Activated CD4-positive, alpha-beta T cell treated with anti-CD3 and anti-CD28 coated beads for 1 hour (primary cell): ENCODE measurements around the gene XPNPEP2.

Experiments
- DNase-seq: peaks from one replicate; pipeline ENCODE4 v3.0.0-alpha.2; 2020

XPNPEP2 gene

GRCh38 chrX:129781134-129781672 lies 42.4 kb downstream of the XPNPEP2 start:
- DNase-seq = peak; percentile 61

DNA sequence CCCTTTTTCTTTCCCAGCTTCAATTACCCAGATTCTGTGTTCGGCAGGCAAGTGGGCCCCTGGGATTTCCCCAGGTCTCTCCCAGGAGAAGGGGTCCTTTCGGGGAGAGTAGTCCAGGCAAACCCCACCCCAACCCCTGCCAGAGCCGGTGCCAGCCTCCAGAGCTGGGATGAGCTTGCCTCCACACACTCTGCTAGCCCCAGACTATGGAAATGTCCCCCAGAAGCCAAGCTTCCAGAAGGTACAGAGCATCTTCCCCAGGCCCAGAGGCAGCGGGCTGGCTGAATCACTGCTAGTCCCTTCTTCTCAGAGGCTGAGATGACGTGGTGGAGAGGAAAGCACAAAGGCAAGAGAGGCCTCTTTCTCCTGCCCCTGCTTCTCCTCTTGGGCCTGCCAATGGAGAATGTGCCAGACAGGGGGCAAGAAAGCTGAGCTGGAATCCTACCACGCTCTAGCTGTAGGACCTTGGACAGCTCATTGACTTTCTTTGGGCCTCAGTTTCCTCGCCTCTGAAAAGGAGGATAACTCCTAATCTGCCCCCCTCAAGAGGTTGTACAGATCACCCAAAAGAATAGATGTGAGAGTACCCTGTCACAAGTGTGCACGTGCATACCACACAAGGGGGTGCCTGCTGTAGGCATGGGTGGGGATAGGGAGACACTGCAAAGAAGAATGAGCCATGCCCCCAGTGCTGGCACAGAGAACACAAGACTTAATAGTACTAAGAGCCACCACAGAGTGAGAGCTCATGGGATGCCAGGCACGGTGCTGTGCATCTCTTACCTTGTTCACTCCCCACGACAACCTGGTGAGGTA lies 43.1 kb downstream of the XPNPEP2 start:
- no peak for DNase-seq

DNA sequence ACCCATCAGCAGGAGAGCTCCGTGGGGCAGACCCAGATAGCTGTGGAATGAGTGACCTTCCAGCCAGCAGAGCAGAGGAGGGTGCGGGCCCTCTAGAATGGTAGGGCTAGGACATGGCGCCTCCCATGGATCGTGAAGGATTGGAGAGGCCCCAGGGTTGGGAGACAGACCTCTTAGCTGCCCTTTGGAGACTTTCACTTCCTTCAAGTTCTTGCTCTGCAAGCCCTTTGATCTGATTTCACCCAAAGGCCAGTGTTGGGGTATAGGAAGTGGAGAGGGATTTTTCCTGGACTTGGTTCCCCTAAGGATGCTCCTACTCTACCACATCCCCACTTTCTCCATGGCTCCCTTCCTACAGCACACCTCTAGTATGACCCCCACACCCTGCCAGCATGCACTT lies 43.9 kb downstream of the XPNPEP2 start:
- no peak for DNase-seq

DNA sequence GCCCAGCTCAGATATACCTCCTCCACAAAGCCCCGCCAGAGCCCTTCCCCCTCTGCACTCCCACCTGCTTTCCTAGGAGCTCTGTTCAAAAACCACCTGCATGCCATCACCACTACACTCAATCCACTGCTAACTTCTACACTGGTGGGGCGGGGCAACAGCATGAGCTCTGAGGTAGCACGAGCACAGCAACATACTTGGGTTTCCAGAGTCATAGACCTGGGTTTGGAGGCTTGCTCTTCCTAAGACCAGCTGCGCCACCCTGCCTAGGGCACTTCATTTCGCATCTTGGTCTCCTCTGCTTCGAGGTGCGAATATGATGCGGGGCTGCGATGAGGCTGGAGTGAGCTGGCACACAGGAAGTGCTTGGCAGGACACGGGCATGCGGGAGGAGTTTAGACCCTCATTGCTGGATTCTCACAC lies 44.5 kb downstream of the XPNPEP2 start:
- DNase-seq = no peak

DNA sequence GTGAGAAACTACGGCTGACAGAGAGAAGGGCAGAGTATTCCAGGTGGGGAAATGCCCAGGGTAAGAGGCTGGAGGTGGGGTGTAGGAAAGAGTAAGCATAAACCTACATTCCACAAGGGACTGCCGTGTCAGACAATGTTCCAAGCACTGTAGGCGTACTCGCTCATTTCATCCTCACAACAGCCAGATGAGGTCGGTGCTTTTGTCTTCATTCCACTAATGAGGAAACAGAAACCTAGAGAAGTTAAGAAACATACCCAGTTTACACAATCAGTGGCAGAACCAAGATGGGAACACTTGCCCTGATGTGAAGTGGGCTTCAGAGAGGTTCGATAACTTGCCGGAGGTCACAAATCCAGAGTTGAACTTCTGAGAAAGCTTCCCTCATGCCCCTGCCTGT lies 45.6 kb downstream of the XPNPEP2 start:
- DNase-seq = no peak

- no peak for DNase-seq
These were observed 46.6 kb downstream of the XPNPEP2 start for GRCh38 chrX:129785160-129785947.

DNA sequence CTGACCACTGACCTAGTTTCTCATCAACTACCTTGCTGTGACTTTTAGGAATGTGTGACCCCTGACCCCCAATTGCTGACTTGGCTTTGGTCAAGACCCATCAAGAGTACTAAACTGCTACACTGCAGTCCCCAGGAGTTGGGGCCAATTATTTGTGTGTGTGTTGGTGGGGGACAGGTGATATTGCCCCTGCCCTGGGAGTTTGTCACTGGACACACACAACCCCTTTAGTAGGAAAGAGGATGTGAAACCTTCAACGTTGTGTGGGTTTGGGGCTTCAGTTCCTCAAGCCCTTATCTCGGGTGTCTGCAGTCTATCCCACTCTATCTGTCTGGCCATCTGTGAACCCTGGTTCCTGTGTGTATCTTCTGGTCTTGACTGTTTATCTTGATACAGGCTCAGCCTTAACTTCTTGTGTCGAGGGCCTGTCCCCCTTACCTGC lies 47.5 kb downstream of the XPNPEP2 start:
- DNase-seq = no peak

- no peak for DNase-seq
These were observed 48.7 kb downstream of the XPNPEP2 start for GRCh38 chrX:129787336-129788055.

DNA sequence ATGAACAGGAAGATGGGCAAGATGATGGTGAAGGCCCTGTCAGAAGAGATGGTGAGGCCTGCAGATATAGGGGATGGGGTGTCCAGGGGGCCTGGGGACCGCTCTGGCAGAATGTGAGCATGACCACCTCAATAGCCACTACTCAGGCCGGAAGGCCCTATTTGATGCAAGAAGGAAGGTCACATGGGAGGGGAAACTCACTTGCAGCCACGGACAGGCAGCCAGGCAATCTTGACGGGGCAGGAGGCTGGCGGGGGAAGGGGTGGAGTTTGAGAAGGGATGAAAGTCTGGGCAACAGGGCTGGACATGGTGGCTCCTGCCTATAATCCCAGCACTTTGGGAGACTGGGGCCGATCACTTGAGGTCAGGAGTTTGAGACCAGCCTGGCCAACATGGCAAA lies 49.7 kb downstream of the XPNPEP2 start:
- DNase-seq = no peak

GRCh38 chrX:129790146-129790545 lies 51.4 kb downstream of the XPNPEP2 start:
- DNase-seq = no peak

DNA sequence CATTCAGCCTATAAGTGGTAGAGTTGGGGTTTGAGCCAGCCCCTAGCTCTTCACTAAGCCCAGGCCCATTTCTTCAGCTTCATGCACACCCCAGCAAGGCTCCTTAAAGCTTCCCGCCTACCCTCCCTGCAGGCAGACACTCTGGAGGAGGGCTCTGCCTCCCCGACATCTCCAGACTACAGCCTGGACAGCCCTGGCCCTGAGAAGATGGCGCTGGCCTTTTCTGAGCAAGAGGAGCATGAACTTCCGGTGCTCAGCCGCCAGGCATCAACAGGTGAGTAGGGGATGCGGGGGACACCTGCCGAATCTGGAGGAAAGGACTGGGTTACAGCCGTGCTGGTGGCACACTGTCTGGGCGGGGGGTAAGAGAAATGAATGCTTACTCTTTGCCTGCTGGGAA lies 52.0 kb downstream of the XPNPEP2 start:
- no peak for DNase-seq

DNA sequence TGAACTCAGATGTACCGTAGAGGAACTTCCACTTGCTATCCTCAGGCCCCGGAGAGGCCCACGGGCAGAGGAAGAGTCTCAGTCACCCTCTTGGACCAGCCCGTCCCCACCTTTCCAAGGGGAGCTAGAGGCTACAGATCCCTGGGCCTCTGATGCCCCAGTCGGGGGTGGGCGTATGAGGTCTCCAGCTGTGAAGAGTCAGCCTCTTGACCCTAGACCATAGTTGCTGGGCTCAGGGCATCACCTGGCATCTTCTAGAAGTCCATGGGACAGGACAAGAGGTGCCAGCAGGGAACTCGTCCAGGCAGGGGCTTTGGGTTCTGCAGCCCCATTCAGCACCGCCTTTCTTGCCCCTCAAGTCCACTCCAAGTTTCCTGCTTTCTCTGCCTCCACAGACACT lies 52.6 kb downstream of the XPNPEP2 start:
- no peak for DNase-seq

- no peak for DNase-seq
These were observed 53.3 kb downstream of the XPNPEP2 start for GRCh38 chrX:129791961-129792570.

DNA sequence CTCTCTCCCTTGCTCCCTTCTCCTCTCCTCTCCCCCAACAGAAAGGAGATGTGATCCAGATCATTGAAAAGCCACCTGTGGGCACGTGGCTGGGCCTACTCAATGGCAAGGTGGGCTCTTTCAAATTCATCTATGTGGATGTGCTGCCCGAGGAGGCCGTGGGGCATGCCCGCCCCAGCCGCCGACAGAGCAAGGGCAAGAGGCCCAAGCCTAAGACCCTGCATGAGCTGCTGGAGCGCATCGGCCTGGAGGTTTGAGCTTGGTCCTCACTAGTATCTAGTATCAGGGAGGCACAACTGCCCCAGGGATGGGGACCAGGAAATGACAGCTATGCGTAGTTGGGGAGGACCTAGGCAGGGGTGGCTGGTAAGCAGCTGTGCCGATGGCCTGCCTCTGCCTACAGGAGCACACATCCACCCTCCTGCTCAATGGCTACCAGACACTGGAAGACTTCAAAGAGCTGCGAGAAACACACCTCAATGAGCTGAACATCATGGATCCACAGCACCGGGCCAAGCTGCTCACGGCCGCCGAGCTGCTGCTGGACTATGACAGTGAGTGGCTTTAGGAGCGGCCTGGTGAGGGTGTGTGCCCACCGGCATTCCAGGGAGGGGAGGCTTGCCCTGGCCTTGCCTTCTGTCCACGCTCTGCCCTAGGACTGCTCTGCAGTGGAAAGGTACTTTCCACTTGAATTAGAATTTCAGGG lies 54.0 kb downstream of the XPNPEP2 start:
- DNase-seq = no peak

DNA sequence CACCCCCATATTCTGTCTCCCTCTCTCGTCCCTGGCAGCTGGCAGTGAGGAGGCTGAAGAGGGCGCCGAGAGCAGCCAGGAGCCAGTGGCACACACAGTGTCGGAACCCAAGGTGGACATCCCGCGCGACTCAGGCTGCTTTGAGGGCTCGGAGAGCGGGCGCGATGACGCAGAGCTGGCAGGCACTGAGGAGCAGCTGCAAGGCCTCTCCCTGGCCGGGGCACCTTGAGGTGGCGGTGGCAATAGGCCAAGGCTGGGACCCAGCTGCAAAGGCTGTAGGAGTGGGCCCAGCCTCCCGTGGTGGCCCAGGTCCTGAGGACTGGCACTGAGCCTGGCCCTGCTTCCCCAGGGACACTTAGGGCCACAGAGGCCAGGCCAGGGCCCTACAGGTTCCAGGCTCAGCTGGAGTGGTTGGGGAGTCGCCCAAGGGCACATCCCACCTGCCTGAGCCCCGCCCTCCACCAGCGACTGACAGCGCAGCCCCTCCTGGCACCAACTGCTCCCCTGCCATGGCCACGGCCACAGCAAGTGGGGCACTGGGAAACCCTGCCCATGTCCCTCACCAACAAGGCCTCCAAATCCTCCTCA lies 54.9 kb downstream of the XPNPEP2 start:
- no peak for DNase-seq

DNA sequence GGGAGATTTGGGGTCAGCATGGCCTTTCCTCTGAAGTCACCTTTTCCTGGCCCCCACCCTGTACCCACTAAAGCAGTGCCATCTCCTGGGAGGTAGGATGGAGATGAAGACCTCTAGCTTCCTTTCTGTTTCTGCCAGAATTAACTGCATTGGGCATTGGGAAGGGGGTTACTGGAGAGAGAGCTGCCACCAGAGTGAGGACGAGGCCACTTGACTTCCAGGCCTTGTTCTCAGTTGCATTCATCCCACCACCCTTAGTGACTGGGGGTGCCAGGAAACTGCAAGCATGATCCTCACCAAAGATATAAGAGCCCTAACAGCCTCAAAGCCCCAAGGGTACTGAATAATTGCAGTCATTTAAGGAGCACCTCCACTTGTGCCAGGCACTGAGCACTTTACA lies 56.8 kb downstream of the XPNPEP2 start:
- DNase-seq = no peak

- DNase-seq = no peak
These were observed 58.6 kb downstream of the XPNPEP2 start for GRCh38 chrX:129797251-129797906.

DNA sequence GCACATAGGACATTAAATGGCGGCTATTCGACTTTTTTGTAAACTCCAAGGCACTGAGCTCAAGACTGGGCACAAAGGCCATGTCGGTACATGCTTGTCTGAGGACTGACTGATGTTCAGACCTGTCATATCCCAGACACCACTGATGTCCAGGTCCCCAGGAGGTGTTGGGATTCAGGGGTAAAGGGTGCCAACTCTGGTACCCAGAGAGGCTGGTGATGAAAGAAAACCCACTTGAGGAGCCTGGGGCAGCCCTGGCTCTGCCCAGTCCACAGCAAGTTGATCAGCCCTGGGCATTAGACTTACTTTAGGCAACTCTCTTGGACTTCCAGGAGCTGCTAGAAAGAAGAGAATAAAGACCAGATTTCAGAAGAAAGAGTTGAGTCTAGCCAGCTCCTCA lies 59.7 kb downstream of the XPNPEP2 start:
- no peak for DNase-seq

DNA sequence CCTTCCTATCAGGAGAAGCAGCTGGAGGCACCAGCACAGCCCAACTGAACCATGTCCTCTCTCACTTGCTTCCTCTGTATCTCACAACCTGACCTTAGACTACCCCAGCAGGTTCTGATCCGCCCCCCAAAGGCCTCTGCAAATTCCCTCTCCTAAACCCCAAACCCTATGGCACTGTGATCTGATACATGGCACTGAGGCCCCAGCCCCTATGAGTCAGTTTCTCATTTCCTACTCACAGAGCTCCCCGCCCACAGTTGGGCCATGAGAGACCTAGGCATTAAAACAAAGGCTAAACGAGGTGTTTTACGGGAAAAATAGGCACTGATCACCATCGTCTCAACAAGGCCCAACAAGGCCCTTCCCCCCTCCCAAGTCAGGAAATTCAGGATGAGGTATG lies 60.1 kb downstream of the XPNPEP2 start:
- no peak for DNase-seq

DNA sequence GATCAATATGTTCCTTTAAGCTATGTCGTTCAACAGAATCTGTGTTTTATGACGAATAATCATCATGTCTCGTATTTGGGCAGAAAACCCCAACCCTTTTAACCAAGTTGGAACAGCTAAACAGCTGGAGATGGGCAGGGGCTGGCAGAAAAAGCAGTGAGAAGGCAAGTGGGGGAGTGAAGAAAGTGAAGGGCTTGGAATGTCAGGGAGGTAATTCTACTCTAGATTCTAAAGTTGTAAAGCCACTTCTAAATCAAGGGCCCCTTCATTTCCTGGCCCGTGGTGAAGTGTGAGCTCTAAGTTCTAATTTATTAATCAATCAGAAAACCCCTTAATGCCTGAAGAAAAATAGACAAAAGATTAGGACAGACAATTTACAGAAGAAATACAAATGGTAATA lies 61.4 kb downstream of the XPNPEP2 start:
- no peak for DNase-seq

GRCh38 chrX:129802863-129803262 lies 64.1 kb downstream of the XPNPEP2 start:
- no peak for DNase-seq
